GM12873 (cell line): ENCODE data around the gene PADI2.

Experiments
- CTCF ChIP-seq: IDR thresholded peaks from 2 replicates; pipeline ENCODE4 v1.5.1; 2012; ENCODE audit warnings: low read depth, mild to moderate bottlenecking, moderate library complexity, low read length, control low read depth; ENCODE audit not compliant: insufficient read depth; ENCODE audit errors: missing control alignments

Gene PADI2

GRCh38 chr1:17095141-17095540 is 24.1 kb downstream of the PADI2 start:
- TF ChIP-seq CTCF, result no peak

GRCh38 chr1:17094664-17095063 is 24.6 kb downstream of the PADI2 start:
- no peak for TF ChIP-seq CTCF

- no peak for TF ChIP-seq CTCF
Observed at GRCh38 chr1:17093822-17094393, 25.3 kb downstream of the PADI2 start.

GRCh38 chr1:17091252-17091651 is 28.0 kb downstream of the PADI2 start:
- no peak for TF ChIP-seq CTCF

GRCh38 chr1:17089506-17089905 is 29.7 kb downstream of the PADI2 start:
- TF ChIP-seq CTCF, result no peak

- TF ChIP-seq CTCF, result no peak
Observed at GRCh38 chr1:17086751-17087150, 32.5 kb downstream of the PADI2 start.

GRCh38 chr1:17084787-17085186 is 34.5 kb downstream of the PADI2 start:
- TF ChIP-seq CTCF, result no peak
